Muscle layer of duodenum (tissue), 2 donors: ENCODE data around the gene TRIP12.
"Not testable (repeated sequence)": the region's sequence is repeated elsewhere in the genome, so short reads cannot be mapped to it uniquely, and the experiment has no call there.

Experiments
- H3K27ac ChIP-seq: one replicate; pipeline ENCODE4 v1.7.0; 2013; ENCODE audit warnings: mild to moderate bottlenecking, low read length
- H3K27me3 ChIP-seq: one replicate; pipeline ENCODE4 v1.7.0; 2013; ENCODE audit warnings: low read depth, mild to moderate bottlenecking, control low read depth, low read length
- H3K36me3 ChIP-seq, 2 donors: one replicate each; pipeline ENCODE4 v1.7.0; 2013; ENCODE audit warnings: low read length in 2 of 2, control low read depth in 1 of 2, mild to moderate bottlenecking in 1 of 2; ENCODE audit not compliant: insufficient read depth in 2 of 2, control insufficient read depth in 1 of 2
- H3K4me1 ChIP-seq, 2 donors: one replicate each; pipeline ENCODE4 v1.7.0; 2013; ENCODE audit warnings: low read length in 2 of 2, mild to moderate bottlenecking in 2 of 2, control low read depth in 1 of 2, moderate library complexity in 1 of 2; ENCODE audit not compliant: insufficient read depth in 2 of 2, control insufficient read depth in 1 of 2
- H3K4me3 ChIP-seq, 2 donors: one replicate each; pipeline ENCODE4 v1.7.0; 2013; ENCODE audit warnings: low read length in 2 of 2, low read depth in 1 of 2, mild to moderate bottlenecking in 1 of 2
- H3K9me3 ChIP-seq, 2 donors: one replicate each; pipeline ENCODE4 v1.7.0; 2013; ENCODE audit warnings: low read length in 2 of 2, control low read depth in 1 of 2, mild to moderate bottlenecking in 1 of 2; ENCODE audit not compliant: control insufficient read depth in 1 of 2
- donor health status: healthy.

The TRIP12 gene

GRCh38 chr2:229920011-229920641, 1.7 kb downstream of the TRIP12 start:
- peaks cover 8 to 13% of the 10 kb centered on the region in 2 donors for H3K36me3 ChIP-seq
- H3K4me1 ChIP-seq, result peaks cover 8 to 25% of the 10 kb centered on the region in 2 donors
- H3K9me3 ChIP-seq, result no peaks in the 10 kb centered on the region
- H3K4me3 ChIP-seq, result peak overlapping the region; percentile 86 to 100
- no peaks in the 10 kb centered on the region for H3K27me3 ChIP-seq
- peak overlapping the region; percentile 92 for H3K27ac ChIP-seq

GRCh38 chr2:229917793-229918192, 4.0 kb downstream of the TRIP12 start:
- Histone ChIP-seq H3K36me3 (peaks cover 8 to 10% of the 10 kb centered on the region in 2 donors), H3K27ac (no peak overlapping the region), H3K9me3 (no peaks in the 10 kb centered on the region), H3K4me1 (peaks cover 10 to 39% of the 10 kb centered on the region in 2 donors), H3K4me3 (no peak overlapping the region), H3K27me3 (no peaks in the 10 kb centered on the region)

GRCh38 chr2:229914171-229914570, 7.6 kb downstream of the TRIP12 start:
- Histone ChIP-seq H3K27me3 (no peaks in the 10 kb centered on the region), H3K4me1 (peaks cover 6 to 51% of the 10 kb centered on the region in 2 donors), H3K36me3 (peaks cover 0 to 8% of the 10 kb centered on the region in 2 donors), H3K9me3 (no peaks in the 10 kb centered on the region), H3K27ac (no peak overlapping the region), H3K4me3 (no peak overlapping the region)

DNA sequence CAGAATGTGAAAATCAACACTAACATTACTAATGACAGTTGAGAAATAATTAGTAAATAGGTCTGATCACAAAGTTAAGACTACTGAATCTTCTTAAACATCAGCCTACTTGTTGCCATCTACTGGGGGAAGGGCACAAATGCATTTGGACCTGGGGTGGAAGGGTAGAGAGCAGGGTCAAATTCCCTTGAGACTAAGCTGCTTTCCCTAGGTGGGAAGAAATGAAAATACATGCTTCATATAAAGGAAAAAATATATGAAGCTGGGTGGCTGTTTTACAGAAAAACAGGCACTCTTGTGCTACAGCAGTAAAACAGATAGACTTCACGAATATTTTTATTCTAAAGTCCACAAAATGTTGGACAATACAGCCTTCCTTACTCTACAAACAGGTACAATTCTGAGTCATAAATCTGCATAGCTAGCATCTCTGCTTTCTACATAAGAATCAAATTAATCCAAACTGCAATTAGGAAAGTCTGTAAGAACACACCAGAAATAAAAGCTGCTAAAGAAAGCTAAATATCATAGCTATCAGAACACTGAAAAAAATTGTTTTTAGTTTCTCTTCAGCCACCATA, 10.9 kb downstream of the TRIP12 start:
- Histone ChIP-seq H3K4me3 (no peak overlapping the region), H3K4me1 (peaks cover 6 to 43% of the 10 kb centered on the region in 2 donors), H3K36me3 (peaks cover 0 to 7% of the 10 kb centered on the region in 2 donors), H3K27ac (no peak overlapping the region), H3K9me3 (no peaks in the 10 kb centered on the region), H3K27me3 (no peaks in the 10 kb centered on the region)

DNA sequence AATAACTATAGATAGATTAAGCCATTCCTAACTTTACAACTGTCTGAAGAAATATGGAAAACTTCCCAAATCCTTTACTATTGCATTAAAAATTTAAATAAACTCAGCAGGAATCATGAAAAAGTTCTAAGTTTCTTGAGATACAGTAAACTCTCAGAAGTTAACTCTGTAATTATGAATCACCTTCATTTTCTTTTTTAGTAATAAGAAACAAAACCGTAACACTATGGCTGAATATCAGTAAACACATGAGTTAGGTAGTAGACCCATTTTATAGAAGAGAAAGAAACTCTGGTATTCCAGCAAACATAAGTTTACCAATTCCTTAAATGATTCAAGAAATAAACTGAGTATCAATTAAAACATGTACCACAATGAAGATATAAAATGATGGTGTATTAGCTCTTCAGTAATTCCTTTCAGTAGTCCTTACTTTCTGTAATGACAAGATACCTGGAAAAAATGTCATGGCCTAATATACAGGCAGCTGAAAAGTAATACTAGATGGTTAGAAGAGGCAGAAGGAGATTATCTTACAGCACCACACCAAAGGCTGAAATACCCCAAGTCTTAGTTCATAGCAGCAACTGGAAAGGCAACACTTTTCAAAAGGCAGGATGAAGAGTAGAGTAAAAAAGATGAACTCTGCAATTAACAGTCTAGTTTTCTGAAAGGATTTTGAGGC, 11.5 kb downstream of the TRIP12 start:
- Histone ChIP-seq H3K9me3 (no peaks in the 10 kb centered on the region), H3K27ac (no peak overlapping the region), H3K27me3 (no peaks in the 10 kb centered on the region), H3K36me3 (peaks cover 0 to 7% of the 10 kb centered on the region in 2 donors), H3K4me3 (no peak overlapping the region), H3K4me1 (peaks cover 6 to 43% of the 10 kb centered on the region in 2 donors)

- Histone ChIP-seq H3K27ac (no peak overlapping the region), H3K9me3 (no peaks in the 10 kb centered on the region), H3K4me3 (no peak overlapping the region), H3K4me1 (peaks cover 0 to 34% of the 10 kb centered on the region in 2 donors), H3K36me3 (peaks cover 0 to 7% of the 10 kb centered on the region in 2 donors), H3K27me3 (no peaks in the 10 kb centered on the region)
Measured at GRCh38 chr2:229909090-229909489, 12.7 kb downstream of the TRIP12 start.

GRCh38 chr2:229905601-229906000, 16.2 kb downstream of the TRIP12 start:
- no peaks in the 10 kb centered on the region for H3K27me3 ChIP-seq
- no peaks in the 10 kb centered on the region for H3K9me3 ChIP-seq
- H3K4me1 ChIP-seq, result peaks cover 0 to 19% of the 10 kb centered on the region in 2 donors
- H3K36me3 ChIP-seq, result peaks cover 0 to 14% of the 10 kb centered on the region in 2 donors
- H3K27ac ChIP-seq, result no peak overlapping the region
- no peak overlapping the region for H3K4me3 ChIP-seq

DNA sequence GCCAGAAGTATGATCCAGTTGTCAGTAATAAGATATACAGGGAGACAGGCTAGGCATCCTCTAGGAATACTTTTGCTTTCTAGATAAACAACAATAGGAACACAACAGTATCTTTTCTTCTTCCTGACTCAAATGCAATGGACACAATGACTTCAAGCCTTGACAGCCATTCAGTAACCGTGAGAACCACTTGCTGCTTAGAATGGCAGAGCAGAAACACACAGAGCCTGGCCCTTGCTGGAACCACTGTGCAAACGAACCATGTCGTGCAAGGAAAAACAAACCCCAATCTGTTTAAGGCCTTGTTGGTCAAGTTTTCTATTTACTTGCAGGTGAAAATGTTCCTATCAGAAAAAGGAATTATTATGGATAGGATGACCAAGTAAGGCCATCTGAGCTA, 18.8 kb downstream of the TRIP12 start:
- Histone ChIP-seq H3K9me3 (no peaks in the 10 kb centered on the region), H3K4me3 (no peak overlapping the region), H3K27me3 (no peaks in the 10 kb centered on the region), H3K36me3 (peaks cover 0 to 14% of the 10 kb centered on the region in 2 donors), H3K27ac (no peak overlapping the region), H3K4me1 (peaks cover 0 to 14% of the 10 kb centered on the region in 2 donors)

DNA sequence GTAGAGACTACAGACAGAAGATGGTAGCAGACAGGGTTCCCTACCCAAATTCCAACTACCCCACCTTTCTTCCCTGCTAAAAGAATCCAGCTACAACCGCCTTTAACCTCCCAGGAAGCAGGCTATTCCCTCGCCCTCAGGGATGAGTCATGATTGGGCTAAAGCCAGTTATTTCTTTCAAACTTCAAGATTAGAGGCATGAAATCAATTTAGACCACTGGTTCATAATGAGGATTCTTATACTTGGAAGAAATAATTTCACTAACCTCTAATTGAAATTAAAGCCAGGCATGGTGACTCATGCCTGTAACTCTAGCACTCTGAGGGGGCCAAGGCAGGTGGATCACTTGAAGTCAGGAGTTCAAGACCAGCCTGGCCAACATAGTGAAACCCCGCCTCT, 20.0 kb downstream of the TRIP12 start:
- no peaks in the 10 kb centered on the region for H3K9me3 ChIP-seq
- H3K36me3 ChIP-seq, result peaks cover 0 to 6% of the 10 kb centered on the region in 2 donors
- H3K4me3 ChIP-seq, result no peak overlapping the region
- peaks cover 0 to 14% of the 10 kb centered on the region in 2 donors for H3K4me1 ChIP-seq
- no peaks in the 10 kb centered on the region for H3K27me3 ChIP-seq
- H3K27ac ChIP-seq, result no peak overlapping the region

GRCh38 chr2:229900514-229900913, 21.3 kb downstream of the TRIP12 start:
- not testable (repeated sequence) for H3K9me3 ChIP-seq, H3K36me3 ChIP-seq, H3K27me3 ChIP-seq, H3K4me3 ChIP-seq, H3K27ac ChIP-seq
- peaks cover 0 to 14% of the 10 kb centered on the region in 2 donors for H3K4me1 ChIP-seq

- H3K4me1 ChIP-seq, result peaks cover 0 to 14% of the 10 kb centered on the region in 2 donors
- no peak overlapping the region for H3K4me3 ChIP-seq
- no peaks in the 10 kb centered on the region for H3K9me3 ChIP-seq
- no peaks in the 10 kb centered on the region for H3K27me3 ChIP-seq
- H3K36me3 ChIP-seq, result peaks cover 0 to 6% of the 10 kb centered on the region in 2 donors
- no peak overlapping the region for H3K27ac ChIP-seq
Measured at GRCh38 chr2:229900012-229900411, 21.8 kb downstream of the TRIP12 start.
